Measurements from ENCODE around the gene CTNNA2. TPM values are rescaled to one million over a fixed set of nuclear protein-coding genes. Genes with fewer than 3 reads are reported as not detected.

Gene CTNNA2
- total and polyA plus RNA-seq, 11 donors = 0.20 to 0.81 TPM; not detected in 9

GRCh38 chr2:79670198-79670597 is 157.3 kb downstream of the CTNNA2 start:
- ATAC-seq (no peak), DNase-seq (no peak)
- H3K27ac ChIP-seq = no peak overlapping the region
- H3K4me1 ChIP-seq = no peaks in the 10 kb centered on the region
- WGBS, 4 donors = 67 to 78% (median 75%) methylated on average over 8 to 11 of the region's 11 CpGs
- no peaks in the 10 kb centered on the region for H3K27me3 ChIP-seq
- H3K4me3 ChIP-seq = no peak overlapping the region
- no peaks in the 10 kb centered on the region for H3K36me3 ChIP-seq
- H3K9me3 ChIP-seq = no peaks in the 10 kb centered on the region
- intact Hi-C loops (cut with DNase I) = no loop called here
- TF ChIP-seq CTCF (IDR thresholded peaks at IDR 0.05) (no peak), POLR2A (IDR thresholded peaks at IDR 0.05) (no peak)

- DNase-seq = no peak
- Histone ChIP-seq H3K4me3 (no peak overlapping the region), H3K27me3 (no peaks in the 10 kb centered on the region), H3K36me3 (no peaks in the 10 kb centered on the region), H3K4me1 (no peaks in the 10 kb centered on the region), H3K9me3 (peaks cover 0 to 14% (median 0%) of the 10 kb centered on the region in 12 donors), H3K27ac (no peak overlapping the region)
- TF ChIP-seq POLR2A (IDR thresholded peaks at IDR 0.05) = no peak
- no peak for ATAC-seq
- 86 to 91% (median 89%) methylated on average over 1 of the region's 1 CpG for WGBS, 4 donors
- intact Hi-C loops (cut with DNase I) = no loop called here
Observed at GRCh38 chr2:79686884-79687283, 174.0 kb downstream of the CTNNA2 start.

GRCh38 chr2:79695248-79695647 is 182.4 kb downstream of the CTNNA2 start:
- no peak for DNase-seq

GRCh38 chr2:79697200-79697599 is 184.3 kb downstream of the CTNNA2 start:
- H3K9me3 ChIP-seq = no peaks in the 10 kb centered on the region
- no peaks in the 10 kb centered on the region for H3K36me3 ChIP-seq
- H3K4me3 ChIP-seq = no peak overlapping the region
- no peaks in the 10 kb centered on the region for H3K27me3 ChIP-seq
- no peak for DNase-seq
- H3K27ac ChIP-seq = no peak overlapping the region
- TF ChIP-seq CTCF (IDR thresholded peaks at IDR 0.05) (no peak), POLR2A (IDR thresholded peaks at IDR 0.05) (no peak)
- 57 to 77% (median 72%) methylated on average over 2 of the region's 2 CpGs for WGBS, 4 donors
- no peaks in the 10 kb centered on the region for H3K4me1 ChIP-seq
- intact Hi-C loops (cut with DNase I) = no loop called here
- ATAC-seq = no peak

More at GRCh38 chr2:79695248-79695647, 182.4 kb downstream of the CTNNA2 start:
- no peak for ATAC-seq
- no peaks in the 10 kb centered on the region for H3K27me3 ChIP-seq
- H3K4me1 ChIP-seq = no peaks in the 10 kb centered on the region
- no peak overlapping the region for H3K27ac ChIP-seq
- TF ChIP-seq POLR2A (IDR thresholded peaks at IDR 0.05) (no peak), CTCF (IDR thresholded peaks at IDR 0.05) (no peak)
- intact Hi-C loops (cut with DNase I) = no loop called here
- no peaks in the 10 kb centered on the region for H3K36me3 ChIP-seq
- peaks cover 0 to 10% (median 0%) of the 10 kb centered on the region in 12 donors for H3K9me3 ChIP-seq
- H3K4me3 ChIP-seq = no peak overlapping the region

- DNase-seq = no peak
- no peak for TF ChIP-seq POLR2A (IDR thresholded peaks at IDR 0.05)
- no peak for TF ChIP-seq CTCF (IDR thresholded peaks at IDR 0.05)
- H3K27me3 ChIP-seq = no peaks in the 10 kb centered on the region
- ATAC-seq = no peak
- H3K36me3 ChIP-seq = no peaks in the 10 kb centered on the region
- no peaks in the 10 kb centered on the region for H3K9me3 ChIP-seq
- H3K4me1 ChIP-seq = no peaks in the 10 kb centered on the region
- WGBS, 4 donors = 57 to 64% (median 61%) methylated on average over 3 of the region's 3 CpGs
- H3K4me3 ChIP-seq = no peak overlapping the region
- intact Hi-C loops (cut with DNase I) = no loop called here
- H3K27ac ChIP-seq = no peak overlapping the region
Observed at GRCh38 chr2:79700651-79701050, 187.8 kb downstream of the CTNNA2 start.
